Measurements from ENCODE around the gene DNAJC17.
A peak's percentile ranks its signal among the peaks of the same experiment; 100 is the strongest.

The DNAJC17 gene

DNA sequence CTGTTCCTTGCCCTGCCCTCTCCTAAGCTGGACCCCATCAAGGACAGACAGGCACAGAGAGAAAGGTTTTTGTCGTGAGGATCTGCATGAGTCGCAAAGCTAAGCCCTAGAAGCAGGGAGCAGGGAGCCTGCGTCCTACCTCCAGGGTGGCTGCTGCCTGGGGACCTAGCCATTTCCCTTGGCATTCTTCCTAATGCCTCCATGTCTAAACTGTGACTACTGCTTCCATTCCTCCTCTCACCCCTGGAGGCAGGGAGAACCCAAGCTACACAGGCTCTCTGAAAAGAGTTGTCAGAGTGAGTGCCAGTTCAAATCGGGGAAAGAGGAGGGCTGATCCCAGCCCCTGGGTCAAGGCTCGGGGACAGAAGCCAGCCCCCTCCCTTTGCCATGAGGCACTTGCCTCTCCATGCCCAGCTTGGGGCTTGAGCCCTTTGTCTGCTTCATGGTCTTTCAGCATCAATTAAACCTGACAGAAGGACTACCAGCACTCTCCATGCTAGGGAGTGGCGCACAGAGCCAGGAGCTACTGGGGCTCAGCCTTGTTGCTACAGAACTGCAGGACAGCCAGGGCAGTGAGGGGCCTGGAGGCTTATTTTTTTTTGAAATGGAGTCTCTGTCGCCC lies 41.0 kb downstream of the DNAJC17 start:
- DNase-seq (ENCODE audit: low read depth), result no peak

- DNase-seq (ENCODE audit: low read depth), result no peak
Measured at GRCh38 chr15:40764629-40765103, 42.6 kb downstream of the DNAJC17 start.

DNA sequence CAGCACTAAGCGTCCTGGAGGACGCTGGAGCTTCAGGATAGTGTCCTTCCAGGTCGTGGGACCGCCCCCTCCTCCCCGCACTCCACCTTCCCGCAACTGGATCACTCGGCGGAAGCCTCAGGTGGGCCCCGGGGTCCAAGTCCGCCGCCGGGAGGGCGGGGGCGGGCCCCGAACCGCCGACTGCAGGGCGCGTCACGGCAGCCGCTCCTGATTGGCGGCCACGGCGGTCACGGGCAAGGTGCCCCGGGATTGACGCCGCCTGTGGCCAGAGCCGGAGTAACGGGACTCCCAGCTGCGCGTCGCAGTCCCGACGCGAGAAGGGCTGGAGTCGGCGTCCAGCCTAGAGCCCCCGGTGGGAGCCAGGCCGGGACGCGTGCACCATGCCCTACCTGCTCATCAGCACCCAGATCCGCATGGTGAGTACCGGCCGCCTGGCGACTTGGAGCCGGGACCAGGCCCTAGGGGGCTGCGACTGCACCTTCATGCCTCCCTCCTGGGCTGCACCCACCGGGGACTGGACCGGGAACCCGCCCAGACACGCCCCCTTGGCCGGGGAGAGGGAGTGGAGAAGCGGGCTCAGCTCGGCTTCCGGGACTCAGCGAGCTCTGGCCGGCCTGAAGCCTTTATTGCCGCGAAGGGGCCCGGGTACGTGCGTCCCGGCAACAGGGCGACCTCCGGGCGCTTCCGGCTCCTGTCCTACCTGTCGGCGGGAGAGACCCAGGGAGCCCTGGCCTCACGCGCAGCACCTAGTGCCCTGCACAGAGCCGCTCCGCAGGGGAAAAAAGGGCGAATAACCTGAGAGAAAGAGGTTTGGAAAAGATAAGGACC lies 43.3 kb downstream of the DNAJC17 start, which contains the start of gene GCHFR:
TSS of gene GCHFR (plus strand) at position 268 of the 828 bp plus-strand sequence. CDS start at position 381, 113 bp downstream.
- no peak for DNase-seq (ENCODE audit: low read depth)

DNA sequence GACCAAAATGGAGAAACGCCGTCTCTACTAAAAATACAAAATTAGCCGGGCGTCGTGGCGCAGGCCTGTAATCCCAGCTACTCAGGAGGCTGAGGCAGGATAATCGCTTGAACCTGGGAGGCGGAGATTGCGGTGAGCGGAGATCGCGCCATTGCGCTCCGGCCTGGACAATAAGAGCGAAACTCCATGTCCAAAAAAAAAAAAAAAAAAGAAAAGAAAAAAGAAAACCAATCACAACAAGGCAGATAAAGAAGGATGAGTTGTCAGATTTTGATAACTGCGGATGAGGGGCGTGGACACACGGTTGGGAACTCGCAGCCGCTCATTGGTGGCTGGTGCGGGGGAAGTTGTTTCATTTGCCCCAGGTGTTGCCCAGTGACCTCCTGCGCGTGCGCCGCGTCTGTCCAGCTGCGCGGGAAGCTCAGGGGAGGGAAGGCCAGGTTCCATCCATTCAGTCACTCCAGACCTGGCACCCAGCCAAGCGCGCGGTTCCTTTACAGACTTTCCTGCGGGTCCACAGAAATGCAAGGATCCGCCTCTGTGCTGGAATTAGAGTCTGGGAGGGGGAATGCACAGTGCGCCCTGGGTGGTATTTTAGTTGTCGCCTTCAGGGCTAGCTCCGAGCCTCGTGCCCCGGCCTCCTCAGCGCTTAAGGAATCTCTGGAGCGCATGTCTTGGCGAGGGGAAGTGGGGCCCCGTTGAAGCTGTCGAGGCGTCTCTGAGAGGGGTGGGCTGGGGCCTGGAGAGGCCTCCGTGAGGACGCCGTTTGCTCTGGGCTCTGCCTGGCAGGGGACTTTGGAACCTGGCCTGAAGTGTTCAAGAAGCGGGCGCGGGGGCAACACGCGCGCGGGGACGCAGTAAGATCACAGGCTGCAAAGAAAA lies 44.1 kb downstream of the DNAJC17 start:
- DNase-seq (ENCODE audit: low read depth), result no peak

DNA sequence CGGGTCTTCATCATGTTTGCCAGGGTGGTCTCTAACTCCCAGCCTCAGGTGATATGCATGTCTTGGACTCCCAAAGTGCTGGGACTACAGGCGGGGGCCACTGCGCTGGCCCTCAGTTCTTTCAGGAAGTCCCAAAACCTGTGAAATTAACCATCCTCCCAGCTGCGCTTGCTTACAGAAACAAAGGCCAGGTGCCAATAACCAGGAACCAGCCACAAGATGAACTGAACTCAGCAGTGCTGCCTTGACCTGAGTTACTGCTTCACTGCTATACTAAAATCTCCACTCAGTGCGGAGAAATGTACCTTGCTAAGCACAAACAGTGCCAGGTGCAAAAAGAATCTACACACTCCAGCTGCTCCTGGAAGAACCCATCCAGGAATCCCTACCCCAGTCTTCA lies 47.3 kb downstream of the DNAJC17 start:
- no peak for DNase-seq (ENCODE audit: low read depth)

- DNase-seq (ENCODE audit: low read depth), result no peak
Measured at GRCh38 chr15:40756938-40757337, 50.3 kb downstream of the DNAJC17 start.

DNA sequence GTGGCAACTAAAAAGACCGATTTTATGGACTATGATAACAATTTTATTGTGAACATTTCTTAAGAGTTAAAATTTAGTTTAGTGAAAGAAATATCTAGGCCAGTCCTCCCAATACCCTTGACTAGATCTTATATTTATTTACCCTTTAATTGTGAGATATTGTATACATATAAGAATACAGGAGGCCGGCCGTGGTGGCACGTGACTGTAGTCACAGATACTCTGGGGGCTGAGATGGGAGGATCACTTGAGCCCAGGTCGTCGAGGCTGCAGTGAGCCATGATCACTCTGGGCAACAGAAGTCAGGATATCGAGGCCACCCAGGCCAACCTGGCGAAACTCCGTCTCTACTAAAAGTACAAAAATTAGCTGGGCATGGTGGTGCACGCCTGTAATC lies 51.5 kb downstream of the DNAJC17 start:
- DNase-seq (ENCODE audit: low read depth), result no peak

DNA sequence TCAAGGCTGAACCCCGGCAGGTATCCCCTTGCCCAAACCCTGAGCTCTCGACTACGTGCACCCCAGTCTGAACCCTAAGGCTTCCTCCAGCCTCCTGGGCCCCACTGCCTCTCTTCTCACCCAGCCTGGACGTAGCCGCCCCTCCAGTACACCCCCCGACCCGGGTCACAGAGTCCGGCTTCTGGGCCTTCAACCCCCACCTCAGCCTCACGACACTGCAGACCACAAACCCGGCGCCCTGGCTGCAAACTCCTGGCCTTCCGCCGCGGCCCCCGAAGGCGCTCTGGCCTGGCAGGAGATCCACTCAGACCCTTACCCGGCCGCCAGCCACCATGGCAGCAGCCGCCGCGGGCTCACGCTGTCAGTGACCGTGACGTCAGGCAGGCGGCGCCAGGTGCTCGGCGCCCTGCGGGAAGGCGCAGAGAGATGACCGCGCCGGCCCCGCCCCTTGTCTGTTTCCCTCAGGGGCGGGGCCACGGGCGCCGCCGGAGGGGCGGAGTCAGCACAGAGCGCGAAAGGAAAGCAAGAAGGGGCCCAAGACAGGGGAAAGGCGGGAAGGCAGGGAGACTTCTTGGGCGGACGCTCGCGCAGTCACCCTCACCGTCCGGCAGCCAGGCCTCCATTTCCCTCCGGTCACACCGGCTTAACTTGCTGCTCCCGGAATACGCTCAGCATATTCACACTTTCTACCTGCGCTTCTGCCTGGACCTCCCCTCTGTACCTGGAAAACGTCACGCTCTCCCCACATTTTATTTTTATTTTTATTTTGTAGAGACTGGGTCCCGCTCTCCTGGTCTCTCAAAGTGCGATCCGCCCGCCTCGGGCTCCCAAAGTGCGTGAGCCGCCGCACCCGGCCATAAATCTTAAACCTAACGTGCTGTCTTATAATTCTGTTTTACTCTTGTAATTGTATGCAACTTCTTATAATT lies 52.1 kb downstream of the DNAJC17 start, which contains the start of gene RMDN3:
TSS of gene RMDN3 (minus strand) at position 372 of the 929 bp plus-strand sequence. CDS start 471 bp downstream, outside the sequence.
- DNase-seq (ENCODE audit: low read depth), result peak; percentile 71

GRCh38 chr15:40754574-40754882 lies 52.7 kb downstream of the DNAJC17 start:
- no peak for DNase-seq (ENCODE audit: low read depth)

DNA sequence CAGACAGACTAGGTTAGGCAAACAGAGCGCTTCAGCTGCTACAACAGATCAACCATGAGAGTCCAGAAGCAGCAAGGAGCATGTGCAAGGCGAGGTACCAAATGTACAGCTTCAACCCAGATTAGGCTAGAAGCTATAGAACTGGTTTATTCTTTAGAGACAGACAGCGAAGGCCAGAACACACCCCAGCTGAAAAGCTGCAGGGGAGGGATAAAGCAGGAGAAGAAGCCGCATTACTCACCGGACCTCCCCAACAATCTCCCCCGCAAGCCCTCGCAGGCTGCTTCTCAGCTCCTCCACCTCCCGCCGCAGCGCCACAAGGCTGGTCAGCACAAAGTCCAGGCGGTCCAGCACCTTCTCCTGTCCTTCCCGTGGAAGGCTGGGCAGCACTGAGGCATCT lies 55.5 kb downstream of the DNAJC17 start:
- DNase-seq (ENCODE audit: low read depth), result no peak

DNA sequence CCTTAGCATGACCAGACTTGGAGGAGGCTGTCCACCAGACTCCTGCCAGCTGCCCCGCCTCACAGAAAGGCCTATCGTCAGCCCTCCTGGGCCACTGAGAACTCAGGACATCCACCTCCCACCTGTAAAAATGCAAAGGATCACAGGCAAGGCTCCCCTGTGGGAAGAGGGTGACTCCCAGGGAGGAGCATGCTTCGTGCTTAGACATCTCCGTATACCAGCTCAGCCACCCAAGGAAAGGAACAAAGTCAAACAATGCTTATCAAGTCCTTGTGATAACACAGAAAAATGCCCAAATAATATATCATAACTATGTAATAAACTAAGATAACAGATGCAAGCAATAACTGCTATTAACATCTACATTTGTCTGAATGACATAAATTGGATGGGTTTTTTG lies 56.4 kb downstream of the DNAJC17 start:
- DNase-seq (ENCODE audit: low read depth), result no peak

DNA sequence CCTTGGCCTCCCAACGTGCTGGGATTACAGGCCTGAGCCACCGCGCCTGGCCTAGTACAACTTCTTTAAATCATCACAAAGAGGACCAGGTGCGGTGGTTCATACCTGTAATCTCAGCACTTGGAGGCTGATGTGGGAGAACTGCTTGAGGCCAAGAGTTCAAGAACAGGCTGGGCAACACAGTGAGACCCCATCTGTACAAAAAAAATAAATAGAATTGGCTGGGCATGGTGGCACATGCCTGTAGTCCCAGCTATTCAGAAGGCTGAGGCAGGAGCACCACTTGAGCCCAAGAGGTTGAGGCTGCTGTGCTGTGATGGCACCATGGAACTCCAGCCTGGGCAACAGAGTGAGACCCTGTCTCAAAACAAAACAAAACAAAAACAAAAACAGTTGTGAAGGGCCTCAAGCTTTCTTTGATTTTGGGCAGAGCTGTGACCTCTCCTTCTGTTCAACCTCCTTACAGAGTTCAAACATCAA lies 58.1 kb downstream of the DNAJC17 start:
- no peak for DNase-seq (ENCODE audit: low read depth)

DNA sequence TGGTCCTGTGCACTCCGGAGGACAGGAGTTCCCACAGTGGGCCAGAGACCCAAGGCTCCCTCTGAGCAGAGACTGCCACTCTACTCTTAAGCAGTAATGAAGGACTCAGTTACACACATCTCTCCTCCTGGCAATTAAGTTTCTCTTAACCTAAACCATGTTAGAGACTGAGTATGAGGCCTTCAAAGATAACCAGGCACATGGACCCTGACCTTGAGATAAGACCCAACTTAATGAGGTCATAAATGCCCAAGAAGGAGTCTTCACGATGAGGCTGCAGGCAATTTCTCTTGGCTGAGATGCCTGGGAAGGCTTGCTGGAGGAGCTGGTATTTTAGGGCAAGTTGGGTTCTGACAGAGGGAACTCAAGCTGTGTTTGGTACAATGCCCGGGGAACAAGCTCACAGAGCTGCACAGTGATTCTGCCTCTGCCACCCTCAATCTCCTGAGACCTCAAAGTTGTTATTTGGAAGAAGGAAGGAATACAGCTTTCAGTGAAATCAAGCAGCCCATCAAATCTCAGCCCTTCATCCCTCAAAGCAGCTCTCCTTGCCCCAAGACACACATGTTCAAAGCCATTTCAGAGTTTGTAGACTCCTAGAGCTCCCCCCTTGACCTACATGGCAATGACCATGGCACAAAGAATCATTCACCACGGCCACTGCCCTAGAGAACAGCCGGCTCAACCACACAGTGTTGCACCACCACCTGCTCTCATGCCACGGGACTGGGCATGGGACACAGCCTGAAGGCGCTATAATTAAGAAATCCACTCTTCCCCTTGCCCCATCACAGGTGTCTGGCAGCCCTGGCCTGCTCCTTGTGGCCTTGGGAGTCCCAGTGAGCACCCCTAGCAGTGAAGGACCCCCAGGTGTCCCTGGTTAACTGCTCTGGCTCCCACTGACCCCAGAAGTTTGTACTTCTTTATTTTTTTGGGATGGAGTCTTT lies 59.3 kb downstream of the DNAJC17 start:
- no peak for DNase-seq (ENCODE audit: low read depth)

DNA sequence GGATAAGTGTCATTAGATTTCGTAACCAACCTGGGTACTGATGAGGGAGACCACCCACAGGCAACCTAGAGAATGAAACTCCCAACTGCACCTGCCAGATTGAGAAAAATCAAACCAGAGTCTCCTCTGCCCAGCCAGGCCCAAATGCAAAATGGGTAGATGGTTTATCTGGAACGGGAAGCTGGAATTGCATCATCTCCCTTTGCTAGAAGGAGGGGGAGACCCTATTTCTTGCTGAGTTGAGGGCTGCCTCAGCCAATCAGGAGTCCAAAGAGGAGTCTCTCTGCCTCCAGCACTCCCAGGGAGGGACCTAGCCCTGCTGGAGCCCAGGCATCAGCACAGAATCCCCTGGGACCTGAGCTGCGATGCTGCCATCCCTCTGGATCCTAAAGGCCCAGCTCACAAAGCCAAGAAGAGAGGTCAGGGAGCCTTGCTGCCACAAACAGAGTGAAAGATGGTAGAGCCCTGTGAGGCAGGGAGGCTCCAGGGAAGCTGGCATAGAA lies 60.3 kb downstream of the DNAJC17 start:
- no peak for DNase-seq (ENCODE audit: low read depth)

DNA sequence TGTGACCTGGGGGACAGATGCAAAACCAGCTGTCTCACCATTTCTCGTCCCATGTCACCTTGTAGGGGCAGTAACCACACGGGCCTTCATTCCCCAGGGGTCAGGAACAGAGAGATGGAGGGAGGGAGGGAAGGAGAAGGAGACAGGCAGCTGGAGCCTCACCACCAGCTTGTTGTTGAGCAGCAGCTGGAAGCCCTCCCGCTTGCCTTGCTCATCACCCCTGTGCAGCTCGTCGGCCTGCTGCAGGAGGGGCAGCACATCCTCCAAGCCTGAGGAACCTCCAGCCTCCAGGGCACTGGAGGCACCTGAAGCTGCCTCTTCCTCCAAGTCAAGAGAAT lies 62.5 kb downstream of the DNAJC17 start:
- no peak for DNase-seq (ENCODE audit: low read depth)

DNA sequence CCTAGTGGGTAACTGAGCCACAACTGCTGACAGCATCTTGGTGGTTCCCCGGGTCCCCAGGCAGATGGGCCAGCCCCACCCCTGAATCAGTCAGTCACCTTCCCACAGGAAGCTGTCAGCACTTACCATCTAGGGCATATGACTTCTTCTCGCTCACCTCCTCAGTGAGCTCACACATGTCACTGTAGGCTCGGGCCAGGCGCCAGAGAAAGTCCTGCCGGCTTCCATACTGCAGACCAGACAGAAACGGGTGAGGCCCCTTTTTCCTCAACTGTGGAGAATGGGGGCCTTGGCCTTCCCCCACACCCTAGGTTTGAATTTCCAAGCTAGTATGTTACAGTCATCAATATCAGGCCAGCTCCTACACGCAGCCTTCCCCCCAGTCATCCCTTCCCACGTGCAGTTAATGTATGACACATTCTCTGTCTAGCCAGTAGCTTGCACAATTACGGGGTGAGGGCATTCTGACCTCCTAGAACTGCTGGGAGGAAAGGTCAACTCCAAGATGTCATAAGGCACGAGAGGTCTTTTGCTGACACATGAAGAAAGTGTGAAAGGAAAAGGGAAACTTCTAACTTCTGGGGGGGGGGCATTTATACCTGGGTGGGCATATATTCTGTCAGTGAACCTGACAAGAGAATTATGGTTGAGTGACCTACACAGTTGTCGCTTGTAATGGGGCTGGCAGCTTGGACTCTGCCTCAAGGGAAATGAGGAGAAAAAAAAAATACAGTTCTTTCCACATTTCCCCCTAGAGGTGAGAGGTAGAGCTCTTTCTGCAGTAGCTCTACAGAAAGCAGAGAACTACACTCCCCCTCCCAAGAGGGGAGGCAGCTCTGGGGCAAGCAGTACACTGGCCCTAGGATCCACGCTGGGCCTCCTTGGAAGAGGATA lies 63.1 kb downstream of the DNAJC17 start:
- peak; percentile 68 for DNase-seq (ENCODE audit: low read depth)

DNA sequence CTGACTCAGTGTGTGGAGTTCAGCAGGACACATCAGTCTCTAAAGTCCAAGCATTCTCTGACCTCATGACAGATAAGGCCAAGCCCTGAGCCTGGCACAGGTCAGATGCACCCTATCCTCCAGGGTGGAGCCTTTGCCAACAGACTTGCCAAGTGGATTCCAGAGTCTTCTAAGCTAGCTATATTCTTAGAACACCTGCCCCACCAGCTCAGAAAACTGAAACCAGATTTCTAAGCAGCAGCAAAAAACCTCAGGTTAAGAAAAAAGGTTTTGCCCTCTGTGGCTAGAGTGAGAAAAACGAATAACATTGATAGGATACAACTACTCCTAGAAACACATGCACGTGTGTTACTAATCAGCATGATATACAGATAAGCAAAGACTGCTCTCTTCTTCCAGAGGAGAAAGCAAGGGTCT lies 63.8 kb downstream of the DNAJC17 start:
- DNase-seq (ENCODE audit: low read depth), result no peak

DNA sequence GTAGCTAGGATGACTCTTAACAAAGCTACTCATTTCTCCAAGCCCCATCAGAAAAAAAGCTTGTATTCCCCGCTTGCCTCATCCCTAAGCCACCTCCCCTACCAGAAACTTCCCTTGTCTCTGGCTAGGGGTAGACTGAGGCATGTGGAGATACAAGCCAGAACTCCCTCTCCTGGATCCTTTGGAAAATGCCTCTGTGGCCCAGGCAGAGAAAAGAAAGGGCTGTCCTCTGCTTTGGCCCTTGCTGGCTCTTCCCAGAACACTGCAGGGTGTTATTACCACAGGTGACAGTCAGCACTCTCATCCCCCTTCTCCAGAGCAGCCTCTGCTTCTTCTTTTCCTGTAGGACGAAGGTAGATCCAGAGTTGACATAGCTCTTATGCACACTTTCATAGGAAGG lies 67.4 kb downstream of the DNAJC17 start:
- no peak for DNase-seq (ENCODE audit: low read depth)

DNA sequence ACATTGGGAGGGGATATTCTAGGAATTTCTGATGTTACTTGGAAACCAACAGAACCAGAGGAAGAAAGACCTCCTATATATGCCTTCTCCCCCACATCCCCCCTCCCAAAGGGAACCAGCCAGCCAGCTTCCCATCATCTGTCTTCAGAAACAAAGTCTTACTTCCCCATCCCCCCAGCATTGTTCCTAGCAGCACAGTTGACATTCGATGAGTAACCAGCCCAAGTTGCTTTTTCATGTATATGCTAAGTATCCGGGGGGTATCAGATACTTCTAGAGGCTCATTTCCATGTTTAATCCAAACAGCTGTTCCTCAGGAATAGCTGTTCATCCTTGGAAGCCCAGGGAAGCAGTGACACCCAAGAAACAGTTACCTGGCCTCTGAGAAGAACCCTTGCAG lies 68.2 kb downstream of the DNAJC17 start:
- no peak for DNase-seq (ENCODE audit: low read depth)
